22Rv1 (cell line): ENCODE results near the gene OR2W1.

Source experiments
- ZFX ChIP-seq: fragments of 450-650 bp; IDR thresholded peaks from 2 replicates; pipeline ENCODE4 v1.6.1; 2017; ENCODE audit warnings: antibody characterized with exemption, borderline replicate concordance
- TF ChIP-seq, protein P1 (sequence below): fragments of 450-650 bp; IDR thresholded peaks from 2 replicates; pipeline ENCODE4 v1.5.1; 2017; ENCODE audit warnings: mild to moderate bottlenecking

DNA sequence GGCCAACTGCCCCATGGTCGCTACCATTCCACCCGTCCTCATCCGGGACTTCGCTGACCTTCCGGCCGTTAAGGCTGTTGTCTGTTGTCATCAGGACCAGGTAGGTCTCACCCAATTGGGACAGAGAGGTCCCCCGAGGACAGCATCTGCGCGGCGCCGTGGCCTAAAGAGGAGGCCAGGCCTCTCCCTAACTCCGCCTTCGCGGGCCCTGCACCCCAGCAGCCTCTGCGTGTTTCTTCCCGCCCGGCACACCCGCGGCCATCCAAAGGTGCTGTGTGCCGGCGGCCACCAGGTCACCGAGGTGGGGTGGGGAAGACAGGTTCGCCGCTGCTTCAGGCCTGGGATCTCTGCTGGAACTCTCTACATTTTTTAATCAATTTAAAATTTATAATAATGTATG, 9.0 kb downstream of the OR2W1 start:
- TF ChIP-seq, protein P1, sequence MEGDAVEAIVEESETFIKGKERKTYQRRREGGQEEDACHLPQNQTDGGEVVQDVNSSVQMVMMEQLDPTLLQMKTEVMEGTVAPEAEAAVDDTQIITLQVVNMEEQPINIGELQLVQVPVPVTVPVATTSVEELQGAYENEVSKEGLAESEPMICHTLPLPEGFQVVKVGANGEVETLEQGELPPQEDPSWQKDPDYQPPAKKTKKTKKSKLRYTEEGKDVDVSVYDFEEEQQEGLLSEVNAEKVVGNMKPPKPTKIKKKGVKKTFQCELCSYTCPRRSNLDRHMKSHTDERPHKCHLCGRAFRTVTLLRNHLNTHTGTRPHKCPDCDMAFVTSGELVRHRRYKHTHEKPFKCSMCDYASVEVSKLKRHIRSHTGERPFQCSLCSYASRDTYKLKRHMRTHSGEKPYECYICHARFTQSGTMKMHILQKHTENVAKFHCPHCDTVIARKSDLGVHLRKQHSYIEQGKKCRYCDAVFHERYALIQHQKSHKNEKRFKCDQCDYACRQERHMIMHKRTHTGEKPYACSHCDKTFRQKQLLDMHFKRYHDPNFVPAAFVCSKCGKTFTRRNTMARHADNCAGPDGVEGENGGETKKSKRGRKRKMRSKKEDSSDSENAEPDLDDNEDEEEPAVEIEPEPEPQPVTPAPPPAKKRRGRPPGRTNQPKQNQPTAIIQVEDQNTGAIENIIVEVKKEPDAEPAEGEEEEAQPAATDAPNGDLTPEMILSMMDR: no peak
- TF ChIP-seq ZFX: no peak
